Effector CD8-positive, alpha-beta T cell (primary cell): ENCODE measurements around the gene AQP10.
A peak's percentile ranks its signal among the peaks of the same experiment; 100 is the strongest.
"Not testable (repeated sequence)": the region's sequence is repeated elsewhere in the genome, so short reads cannot be mapped to it uniquely, and the experiment has no call there.

ENCODE experiments used
- DNase-seq: peaks from one replicate; lab custom pipeline; 2025; lab: John Stamatoyannopoulos, UW

Gene AQP10

GRCh38 chr1:154344977-154345837, 24.3 kb downstream of the AQP10 start:
- DNase-seq: peak; percentile 70

GRCh38 chr1:154346276-154346917, 25.5 kb downstream of the AQP10 start:
- no peak for DNase-seq

- DNase-seq: no peak
Measured at GRCh38 chr1:154347961-154348360, 27.1 kb downstream of the AQP10 start.

GRCh38 chr1:154348429-154349076, 27.7 kb downstream of the AQP10 start:
- DNase-seq: no peak

- no peak for DNase-seq
Measured at GRCh38 chr1:154349121-154349520, 28.2 kb downstream of the AQP10 start.

GRCh38 chr1:154350383-154350782, 29.5 kb downstream of the AQP10 start:
- no peak for DNase-seq

- DNase-seq: no peak
Measured at GRCh38 chr1:154351363-154352068, 30.6 kb downstream of the AQP10 start.

- DNase-seq: no peak
Measured at GRCh38 chr1:154352245-154352580, 31.3 kb downstream of the AQP10 start.

- DNase-seq: no peak
Measured at GRCh38 chr1:154352581-154353459, 31.9 kb downstream of the AQP10 start.

- DNase-seq: no peak
Measured at GRCh38 chr1:154353460-154353904, 32.6 kb downstream of the AQP10 start.

GRCh38 chr1:154353966-154354365, 33.1 kb downstream of the AQP10 start:
- no peak for DNase-seq

- no peak for DNase-seq
Measured at GRCh38 chr1:154358519-154358918, 37.6 kb downstream of the AQP10 start.

GRCh38 chr1:154360288-154360687, 39.4 kb downstream of the AQP10 start:
- no peak for DNase-seq

GRCh38 chr1:154360881-154361280, 40.0 kb downstream of the AQP10 start:
- DNase-seq: not testable (repeated sequence)

GRCh38 chr1:154361357-154361756, 40.5 kb downstream of the AQP10 start:
- DNase-seq: no peak

GRCh38 chr1:154371436-154371835, 50.5 kb downstream of the AQP10 start:
- no peak for DNase-seq

- DNase-seq: not testable (repeated sequence)
Measured at GRCh38 chr1:154373777-154374357, 53.0 kb downstream of the AQP10 start.
